Activated T-helper 1 cell treated with Interleukin-2 at 50 U/mL for 16 hours (primary cell): Measurements from ENCODE around the gene FHOD1.

Experiments
- DNase-seq: peaks from one replicate; pipeline ENCODE4 v3.0.0-alpha.2; 2020; ENCODE audit warnings: low read depth

Gene FHOD1

GRCh38 chr16:67277294-67277998 is 30.2 kb upstream of the FHOD1 start:
- no peak for DNase-seq

DNA sequence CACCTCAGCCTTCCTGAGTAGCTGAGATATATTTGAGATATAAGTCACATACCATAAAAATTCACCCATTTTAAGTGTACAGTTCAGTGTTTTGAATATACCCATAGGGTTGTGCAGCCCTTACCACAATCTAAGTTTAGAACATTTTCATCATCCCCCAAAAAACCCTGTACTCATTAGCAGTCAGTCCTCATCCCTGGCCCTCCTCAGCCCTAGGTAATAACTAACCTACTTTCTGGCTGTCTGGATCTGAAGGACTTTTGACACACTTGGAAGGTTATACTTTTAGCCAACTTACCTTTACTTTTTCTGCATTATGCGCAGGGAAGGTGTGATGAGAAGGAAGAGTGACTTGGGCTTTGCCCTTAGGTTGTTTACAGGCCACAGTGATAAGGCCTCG is 28.0 kb upstream of the FHOD1 start:
- no peak for DNase-seq

DNA sequence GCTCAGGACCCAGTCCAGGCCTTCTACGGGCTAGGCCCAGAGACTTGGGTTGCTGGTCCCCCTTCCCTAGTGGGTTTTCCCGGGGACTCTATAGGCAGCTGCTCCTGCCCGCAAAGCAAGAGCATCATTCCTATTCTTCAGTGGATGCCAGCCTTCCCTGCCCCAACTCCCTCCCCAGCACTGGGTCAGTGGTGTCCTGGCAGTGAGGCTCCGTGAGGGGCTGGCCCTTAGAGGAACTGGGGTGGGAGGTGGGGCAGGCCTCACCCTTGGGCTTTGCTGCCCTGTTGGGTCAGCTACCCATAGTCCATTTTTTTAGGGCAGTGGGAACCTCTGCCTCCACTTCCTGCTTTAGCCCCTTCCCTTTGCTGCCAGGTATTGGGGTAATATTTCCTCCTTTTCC is 24.2 kb upstream of the FHOD1 start:
- no peak for DNase-seq

GRCh38 chr16:67270931-67271338 is 23.7 kb upstream of the FHOD1 start:
- no peak for DNase-seq

GRCh38 chr16:67269766-67270165 is 22.5 kb upstream of the FHOD1 start:
- DNase-seq = no peak

DNA sequence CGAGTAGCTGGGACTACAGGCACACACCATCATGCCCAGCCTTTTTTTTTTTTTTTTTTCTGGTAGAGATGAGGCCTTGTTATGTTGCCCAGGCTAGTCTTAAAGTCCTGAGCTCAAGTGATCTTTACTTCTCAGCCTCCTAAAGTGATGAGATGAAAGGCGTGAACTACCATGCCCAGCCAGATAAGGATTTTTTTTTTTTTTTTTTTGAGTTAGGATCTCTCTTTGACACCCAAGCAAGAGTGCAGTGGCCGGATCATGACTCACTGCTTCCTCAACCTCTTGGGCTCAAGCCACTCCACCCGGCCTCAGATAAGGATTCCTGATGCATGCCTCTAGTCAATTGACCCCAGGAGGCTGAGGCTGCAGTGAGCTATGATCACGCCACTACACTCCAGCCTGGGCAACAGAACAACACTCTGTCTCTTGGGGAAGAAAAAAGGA is 20.9 kb upstream of the FHOD1 start:
- no peak for DNase-seq

- no peak for DNase-seq
These were observed 18.6 kb upstream of the FHOD1 start for GRCh38 chr16:67265834-67266233.

- no peak for DNase-seq
These were observed 17.6 kb upstream of the FHOD1 start for GRCh38 chr16:67264866-67265265.

DNA sequence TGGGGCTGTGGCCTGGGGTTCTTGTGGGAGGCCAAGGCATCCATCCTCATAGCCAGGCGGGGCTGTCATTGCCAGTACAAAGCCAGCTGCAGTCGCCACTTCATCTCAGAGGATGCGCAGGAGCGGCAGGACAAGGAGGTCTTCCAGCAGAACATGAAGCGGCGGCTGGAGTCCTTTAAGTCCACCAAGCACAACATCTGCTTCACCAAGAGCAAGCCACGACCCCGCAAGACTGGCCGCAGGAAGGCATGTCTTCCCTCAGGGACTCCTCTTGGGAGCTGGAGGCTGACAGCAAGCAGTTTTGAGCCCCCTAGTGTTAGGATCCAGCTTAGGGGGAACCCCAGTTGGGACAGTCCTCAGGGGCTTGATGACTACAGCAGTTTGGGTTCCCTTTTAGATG is 17.0 kb upstream of the FHOD1 start:
- DNase-seq = no peak

- DNase-seq = no peak
These were observed 15.9 kb upstream of the FHOD1 start for GRCh38 chr16:67263201-67263600.

- DNase-seq = no peak
These were observed 13.3 kb upstream of the FHOD1 start for GRCh38 chr16:67260426-67261063.

DNA sequence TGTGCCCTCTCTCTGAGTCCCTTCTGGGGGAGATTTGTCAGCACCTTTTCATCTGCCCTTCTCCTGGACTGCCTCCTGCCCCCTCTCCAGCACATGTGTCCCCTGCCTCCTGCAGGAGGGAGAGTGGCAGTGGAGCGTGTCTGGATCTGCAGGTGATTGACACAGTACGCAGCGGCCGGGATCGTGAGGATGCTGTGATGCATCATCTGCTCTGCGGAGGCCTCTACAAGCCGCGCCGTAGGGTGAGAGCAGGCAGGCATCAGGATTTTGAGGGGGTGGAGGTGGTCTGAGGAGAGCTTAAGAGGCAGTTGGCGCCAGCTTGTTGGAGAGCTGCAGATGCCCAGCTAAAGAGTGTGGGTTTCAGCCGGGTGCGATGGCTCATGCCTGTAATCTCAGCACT is 12.4 kb upstream of the FHOD1 start:
- no peak for DNase-seq

DNA sequence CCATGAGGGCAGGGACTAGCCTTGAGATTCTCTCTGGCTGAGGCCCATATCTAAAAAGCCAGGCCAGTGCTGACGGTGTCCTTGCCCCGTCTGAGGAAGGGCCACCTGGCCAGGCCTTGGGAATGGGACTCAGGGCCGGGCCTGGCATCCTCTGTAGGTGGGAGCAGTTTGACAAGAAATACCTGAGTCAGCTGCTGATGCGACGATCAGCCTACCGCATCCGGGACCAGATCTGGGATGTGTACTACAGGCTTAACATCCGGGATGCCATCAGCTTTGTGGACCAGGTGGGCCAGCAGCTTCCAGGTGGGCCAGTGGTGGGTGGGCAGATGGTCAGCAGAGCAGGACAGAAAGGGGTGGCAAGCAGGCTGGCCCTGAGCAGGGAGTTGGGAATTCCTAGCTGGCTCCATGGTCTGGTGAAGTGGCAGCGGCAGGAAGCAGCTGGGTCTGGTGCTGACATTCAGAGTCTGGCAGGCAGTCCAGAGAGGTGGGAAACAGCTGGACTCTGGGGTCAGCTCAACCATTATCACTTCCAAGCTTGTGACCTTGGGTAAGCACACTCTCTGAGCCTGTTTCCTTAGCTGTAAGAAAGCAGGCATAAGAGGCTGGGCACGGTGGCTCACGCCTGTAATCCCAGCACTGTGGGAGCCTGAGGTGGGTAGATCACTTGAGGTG is 11.0 kb upstream of the FHOD1 start:
- no peak for DNase-seq

GRCh38 chr16:67257486-67258160 is 10.3 kb upstream of the FHOD1 start:
- DNase-seq = no peak

- DNase-seq = no peak
These were observed 9.5 kb upstream of the FHOD1 start for GRCh38 chr16:67256701-67257230.

- DNase-seq = no peak
These were observed 8.4 kb upstream of the FHOD1 start for GRCh38 chr16:67255553-67256221.

- DNase-seq = no peak
These were observed 7.7 kb upstream of the FHOD1 start for GRCh38 chr16:67254801-67255552.

DNA sequence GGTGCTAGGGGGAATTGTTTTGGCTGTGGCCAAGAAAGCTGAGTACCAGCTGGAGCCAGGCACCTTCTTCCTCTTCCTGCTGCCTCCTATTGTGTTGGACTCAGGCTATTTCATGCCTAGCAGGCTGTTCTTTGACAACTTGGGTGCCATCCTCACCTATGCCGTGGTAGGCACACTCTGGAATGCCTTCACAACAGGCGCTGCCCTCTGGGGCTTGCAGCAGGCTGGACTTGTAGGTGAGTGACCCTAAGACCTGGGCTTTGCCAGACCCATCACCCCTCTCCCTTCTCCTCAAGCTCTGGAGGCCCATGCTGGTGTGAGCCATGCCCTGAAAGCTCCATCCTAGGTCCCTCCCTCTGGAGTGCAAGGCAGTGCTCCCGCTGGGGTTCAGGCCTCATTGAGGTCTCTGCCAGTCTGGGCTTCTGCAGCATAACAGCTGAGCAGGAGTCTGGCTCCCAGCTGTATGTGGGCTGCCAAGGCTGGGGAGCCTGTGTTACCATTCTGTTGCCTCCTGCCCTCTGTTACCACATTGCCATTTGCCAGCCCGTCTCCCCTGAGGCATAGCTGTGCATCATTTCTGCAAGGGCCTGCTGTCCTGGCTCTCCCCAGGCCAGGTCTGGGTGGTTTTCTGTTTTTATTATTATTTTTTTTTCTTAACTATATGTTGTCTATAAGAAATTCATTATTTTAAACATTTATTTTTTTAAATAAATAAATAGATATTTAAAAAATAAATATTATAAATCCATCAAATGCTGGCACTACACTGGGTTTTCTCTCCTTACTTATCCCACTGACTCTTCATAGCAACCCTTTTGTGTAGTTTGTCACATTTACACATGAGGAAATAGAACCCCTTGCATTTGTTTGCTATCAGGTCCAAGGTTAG is 5.6 kb upstream of the FHOD1 start:
- DNase-seq = no peak

DNA sequence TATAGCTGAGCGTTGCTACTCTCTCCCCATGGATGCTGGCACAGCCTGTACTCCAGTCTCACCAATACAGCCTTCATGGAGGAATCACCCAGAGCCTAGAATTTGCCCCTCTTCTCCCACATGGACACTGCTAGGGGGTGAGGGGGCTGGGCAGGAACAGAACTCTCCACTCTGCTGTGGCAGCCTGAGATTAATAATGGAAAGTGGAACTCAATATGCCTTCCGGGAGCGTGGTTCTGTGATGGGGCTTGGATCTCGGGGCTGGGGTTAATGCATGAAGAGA is 2.7 kb upstream of the FHOD1 start:
- DNase-seq = no peak
